K562 (cell line): ENCODE results near the gene PEX7. TPM values are rescaled to one million over a fixed set of nuclear protein-coding genes. Genes with fewer than 3 reads are reported as not detected.

Experiments used
- ATAC-seq: fragments of 200-7000 bp; cut with Tn5 transposase; 3 replicates; pipeline ENCODE4 v1.9.1; 2020; ENCODE audit warnings: moderate library complexity
- BruUV-seq: library from RNA; stranded (reverse); fragments of 400-500 nt; replicated peaks from 2 replicates; lab custom pipeline; 2021; lab: Mats Ljungman, UMichigan
- CTCF ChIA-PET: fragments of 300-600 bp; formaldehyde crosslinking; extraction: SDS; loops from one replicate; lab custom pipeline; 2021; ENCODE audit warnings: low intra/inter-chr PET ratio; lab: Yijun Ruan, JAX
- POLR2A ChIA-PET: fragments of 300-600, 350-650 bp; sonication (Branson Sonifier 250); formaldehyde crosslinking; extraction: SDS; loops from one replicate; lab custom pipeline; 2021; ENCODE audit warnings: antibody characterized with exemption, inconsistent platforms; lab: Yijun Ruan, JAX
- DNase-seq, 4 experiments: peaks; one replicate each; pipeline versions ENCODE4 v3.0.0 to v3.0.0-alpha.2; 2011 to 2018; ENCODE audit warnings: low spot score in 3 of 4, mixed read lengths in 3 of 4; ENCODE audit errors: extremely low read depth in 1 of 4
- FAIRE-seq: peaks from 2 replicates; lab custom pipeline; 2011; peaks lifted over from hg19 to GRCh38; lab: Jason Lieb, UNC
- H2AFZ ChIP-seq: 2 replicates; pipeline ENCODE4 v1.6.0; 2011; ENCODE audit warnings: low read depth, low read length, control low read depth, inconsistent platforms
- H3K27ac ChIP-seq: fragments of 200-600 bp; 3 replicates; pipeline ENCODE4 v1.8.0; 2011; ENCODE audit warnings: low read depth, mild to moderate bottlenecking, control low read depth, inconsistent platforms, low read length, moderate library complexity, mixed read lengths; ENCODE audit errors: extremely low read depth
- H3K27me3 ChIP-seq, 2 experiments: fragments of 300-600 bp in 1 of 2; 2 replicates in 1 of 2; 3 replicates in 1 of 2; pipeline versions ENCODE4 v1.6.0 to v1.8.0; 2011; ENCODE audit warnings: inconsistent platforms in 2 of 2, low read length in 2 of 2, mild to moderate bottlenecking in 1 of 2, mixed read lengths in 1 of 2, moderate library complexity in 1 of 2; ENCODE audit not compliant: control insufficient read depth in 2 of 2, insufficient read depth in 2 of 2
- H3K36me3 ChIP-seq: fragments of 300-600 bp; 3 replicates; pipeline ENCODE4 v1.8.0; 2011; ENCODE audit warnings: mild to moderate bottlenecking, low read length, inconsistent platforms; ENCODE audit not compliant: control insufficient read depth, insufficient read depth
- H3K4me1 ChIP-seq, 2 experiments: fragments of 200-600 bp in 1 of 2; replicated peaks in 1 of 2; 2 replicates in 1 of 2; 3 replicates in 1 of 2; pipeline versions ENCODE4 v1.5.1 to v1.8.0; 2011; ENCODE audit warnings: inconsistent platforms in 2 of 2, low read length in 2 of 2, mild to moderate bottlenecking in 1 of 2, mixed read lengths in 1 of 2, moderate library complexity in 1 of 2; ENCODE audit not compliant: control insufficient read depth in 2 of 2, insufficient read depth in 2 of 2
- H3K4me2 ChIP-seq: 2 replicates; pipeline ENCODE4 v1.6.1; 2011; ENCODE audit warnings: low read length, control low read depth, inconsistent platforms, mixed read lengths; ENCODE audit not compliant: insufficient read depth
- H3K4me3 ChIP-seq: fragments of 200-600 bp; sonication (generic), shearing (Covaris generic); 2 replicates; pipeline ENCODE4 v1.5.1; 2016; ENCODE audit warnings: control low read depth, inconsistent platforms
- H3K79me2 ChIP-seq: fragments of 200-600 bp; 3 replicates; pipeline ENCODE4 v1.8.0; 2011; ENCODE audit warnings: low read length, inconsistent platforms; ENCODE audit not compliant: control insufficient read depth, insufficient read depth
- H3K9ac ChIP-seq, 2 experiments: 2 replicates each; pipeline versions ENCODE4 v1.6.0 to v1.6.1; 2011; ENCODE audit warnings: low read depth in 2 of 2, low read length in 2 of 2, control low read depth in 1 of 2, inconsistent platforms in 1 of 2, mild to moderate bottlenecking in 1 of 2, mixed read lengths in 1 of 2; ENCODE audit not compliant: insufficient read depth in 1 of 2
- H3K9me1 ChIP-seq: one replicate; pipeline ENCODE4 v1.6.0; 2011; ENCODE audit warnings: inconsistent platforms, mild to moderate bottlenecking, low read length, moderate library complexity; ENCODE audit not compliant: control insufficient read depth, insufficient read depth
- H3K9me3 ChIP-seq: replicated peaks from 2 replicates; pipeline ENCODE4 v1.5.1; 2011; ENCODE audit warnings: low read depth, low read length, inconsistent platforms; ENCODE audit not compliant: control insufficient read depth, insufficient read depth
- H4K20me1 ChIP-seq: replicated peaks from 2 replicates; pipeline ENCODE4 v1.6.1; 2011; ENCODE audit warnings: low read length, inconsistent platforms, mixed read lengths; ENCODE audit not compliant: control insufficient read depth, insufficient read depth
- HSF4 ChIP-seq: fragments of 250-450 bp; sonication (Bioruptor Pico); IDR thresholded peaks from 2 replicates; pipeline ENCODE4 v2.1.2; 2022; ENCODE audit warnings: mild to moderate bottlenecking, moderate library complexity, borderline replicate concordance
- KLF13 ChIP-seq: fragments of 450-650 bp; IDR thresholded peaks from 2 replicates; pipeline ENCODE4 v1.6.1; 2016; ENCODE audit warnings: missing genetic modification characterization, low read depth, mild to moderate bottlenecking, missing compliant biosample characterization, moderate library complexity, borderline replicate concordance
- MCM3 ChIP-seq: fragments of 450-650 bp; IDR thresholded peaks from 2 replicates; pipeline ENCODE4 v1.6.1; 2016
- MXD1 ChIP-seq: fragments of 250-450 bp; sonication (Bioruptor Pico); IDR thresholded peaks from 2 replicates; pipeline ENCODE4 v1.8.0; 2021; ENCODE audit warnings: borderline replicate concordance, mild to moderate bottlenecking, moderate library complexity; ENCODE audit not compliant: poor library complexity, severe bottlenecking
- PTTG1 ChIP-seq: fragments of 450-650 bp; IDR thresholded peaks from 2 replicates; pipeline ENCODE4 v1.6.1; 2016; ENCODE audit warnings: low read depth, mild to moderate bottlenecking, missing genetic modification characterization, missing compliant biosample characterization
- SAFB ChIP-seq: fragments of 200-400 bp; formaldehyde crosslinking; IDR thresholded peaks from 2 replicates; pipeline ENCODE4 v1.6.1; 2017; ENCODE audit warnings: low read depth, low read length, borderline replicate concordance
- SMAD1 ChIP-seq: fragments of 150-350 bp; IDR thresholded peaks from 2 replicates; pipeline ENCODE4 v1.6.1; 2014; ENCODE audit warnings: low read length, low read depth; ENCODE audit not compliant: partially characterized antibody
- TAF1 ChIP-seq: IDR thresholded peaks from 2 replicates; pipeline ENCODE4 v1.6.1; 2011; ENCODE audit warnings: mild to moderate bottlenecking, low read length, moderate library complexity; ENCODE audit not compliant: insufficient read depth, control insufficient read depth, severe bottlenecking; ENCODE audit errors: extremely low read depth
- ZFP36 ChIP-seq: fragments of 150-350 bp; IDR thresholded peaks from 2 replicates; pipeline ENCODE4 v1.6.1; 2018; ENCODE audit warnings: low read length, low read depth; ENCODE audit not compliant: partially characterized antibody
- ZKSCAN1 ChIP-seq: fragments of 150-350 bp; IDR thresholded peaks from 2 replicates; pipeline ENCODE4 v1.6.1; 2016; ENCODE audit warnings: low read depth, low read length
- ZNF12 ChIP-seq: sonication (generic); formaldehyde crosslinking; IDR thresholded peaks from 2 replicates; pipeline ENCODE4 v1.4.0; 2020; ENCODE audit warnings: mild to moderate bottlenecking, missing genetic modification reagents
- ZNF384 ChIP-seq: IDR thresholded peaks from 2 replicates; pipeline ENCODE4 v1.6.1; 2012; ENCODE audit warnings: low read depth, low read length, improper control_type of control experiment
- ZNF449 ChIP-seq: fragments of 250-450 bp; sonication (Bioruptor Pico); IDR thresholded peaks from 2 replicates; pipeline ENCODE4 v1.8.0; 2022; ENCODE audit warnings: moderate library complexity, mild to moderate bottlenecking, inconsistent platforms
- ZNF583 ChIP-seq: fragments of 250-450 bp; sonication (Bioruptor Pico); IDR thresholded peaks from 2 replicates; pipeline ENCODE4 v1.4.0; 2020
- ZNF589 ChIP-seq: fragments of 200-800 bp; sonication (Bioruptor generic); IDR thresholded peaks from 2 replicates; pipeline ENCODE4 v1.6.1; 2016; ENCODE audit warnings: low read depth, missing genetic modification characterization, missing compliant biosample characterization
- WGBS: fragments of 100-300 bp; shearing (Covaris generic); methylation state at CpG from one replicate; pipeline ENCODE4 v1.1.6; 2016; ENCODE audit warnings: low coverage, mixed read lengths; ENCODE audit not compliant: insufficient coverage; ENCODE audit errors: missing lambda C conversion rate; 5-methylcytosine and 5-hydroxymethylcytosine counted together
- in situ Hi-C: fragments of 300-500 bp; cut with MboI; formaldehyde crosslinking; loops from 4 replicates; pipeline ENCODE4 v1.15.0; 2018; ENCODE audit warnings: inconsistent platforms, mixed read lengths
- intact Hi-C: fragments of 100-400 bp; cut with micrococcal nuclease; formaldehyde crosslinking; loops from 2 replicates; pipeline ENCODE4 v1.14.2; 2022
- polyA plus RNA-seq, 8 experiments: library from polyadenylated mRNA; depleted of rRNA in 4 of 8; stranded (reverse) in 5 of 8; unstranded in 3 of 8; fragments of >200 nt; fragmentation: Nextera tagmentation in 2 of 8; fragmentation: Illumina TruSeq in 1 of 8; extraction: Ambion mirVana in 2 of 8; extraction: Trizol in 1 of 8; gene quantifications; 2 replicates each; pipeline versions ENCODE4 v1.2.1 to v1.2.3, GENCODE V29; 2011 to 2014; ENCODE audit warnings: inconsistent platforms in 1 of 8, missing spikeins in 1 of 8
- total RNA-seq, 7 experiments: library from RNA; depleted of rRNA in 6 of 7; stranded (reverse); fragments of >200 nt in 6 of 7; fragmentation: Illumina TruSeq in 2 of 7; extraction: Trizol in 2 of 7; gene quantifications; 2 replicates each; pipeline versions ENCODE4 v1.2.1 to v1.2.3, GENCODE V29; 2011 to 2021; ENCODE audit warnings: low replicate concordance in 1 of 7

The PEX7 gene
- total and polyA plus RNA-seq, 9 of the 15 experiments (the other 6 are each of a cell fraction or from before 2014, with no cell fraction given): 1.6 to 12.9 (median 9.1) TPM

DNA sequence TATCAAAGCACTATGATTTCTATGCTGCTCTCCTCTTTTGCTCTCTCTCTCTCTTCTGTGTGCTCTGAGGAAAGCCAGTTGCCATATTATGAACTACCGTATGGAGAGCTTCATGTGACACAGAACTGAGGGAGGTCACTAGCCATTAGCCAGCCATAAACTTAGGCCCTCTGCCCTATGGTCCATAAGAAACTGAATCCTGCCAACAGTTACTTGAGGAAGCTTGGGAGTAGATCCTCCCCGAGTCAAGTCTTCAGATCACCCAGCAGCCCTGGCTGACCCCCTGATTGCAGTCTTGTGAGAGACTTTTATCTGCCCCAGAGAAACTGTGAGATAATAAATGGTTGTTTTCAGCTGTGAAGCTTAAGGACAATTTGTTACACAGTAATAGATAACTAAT is 5.7 kb upstream of the PEX7 start:
- no peak for FAIRE-seq
- H3K27ac ChIP-seq: no peak overlapping the region
- TF ChIP-seq ZNF384 (no peak), ZNF583 (CRISPR knock-in tag) (no peak), SAFB (no peak), KLF13 (tag) (no peak), SMAD1 (no peak), PTTG1 (no peak), ZNF449 (CRISPR knock-in tag) (no peak), HSF4 (CRISPR knock-in tag) (no peak), MXD1 (CRISPR knock-in tag) (no peak), ZFP36 (no peak), TAF1 (no peak), ZNF12 (CRISPR knock-in tag) (no peak), ZKSCAN1 (no peak), ZNF589 (CRISPR knock-in tag) (no peak), MCM3 (no peak)
- TF ChIP-seq, all 486 proteins: peak for 0
- no TSS peak for BruUV-seq
- H4K20me1 ChIP-seq: no peaks in the 10 kb centered on the region
- no peaks in the 10 kb centered on the region for H3K9me1 ChIP-seq
- H3K9ac ChIP-seq: no peak overlapping the region
- POLR2A ChIA-PET: interaction anchor here (1.4 kb wide), 1 partner anchor 24 kb away, joined by 4 read pairs; the partner anchor contains the start of gene MAP3K5
- no peak overlapping the region for H3K4me3 ChIP-seq
- in situ Hi-C loops: no loop called here
- H3K4me2 ChIP-seq: no peak overlapping the region
- H3K4me1 ChIP-seq: peaks cover 0 to 5% of the 10 kb centered on the region in 2 experiments; a peak in 2 of 5 replicates
- H3K9me3 ChIP-seq: no peaks in the 10 kb centered on the region
- ATAC-seq (no peak), DNase-seq (no peak)
- no peaks in the 10 kb centered on the region for H3K27me3 ChIP-seq
- no peaks in the 10 kb centered on the region for H3K36me3 ChIP-seq
- H3K79me2 ChIP-seq: no peaks in the 10 kb centered on the region
- intact Hi-C loops: no loop called here
- CTCF ChIA-PET: no interaction called here
- no peak overlapping the region; the same call in 1 of the 2 replicates for H2AFZ ChIP-seq
- WGBS: 6% methylated on average over 2 of the region's 2 CpGs
